Fibroblast of villous mesenchyme (primary cell): ENCODE results near the gene MYOM3. TPM values are rescaled to one million over a fixed set of nuclear protein-coding genes. Genes with fewer than 3 reads are reported as not detected.
"Not testable (repeated sequence)": the region's sequence is repeated elsewhere in the genome, so short reads cannot be mapped to it uniquely, and the experiment has no call there.

Experiments
- DNase-seq: peaks from one replicate; pipeline ENCODE4 v3.0.0-alpha.2; 2010; ENCODE audit warnings: low read depth
- H3K4me3 ChIP-seq: 2 replicates; pipeline ENCODE4 v1.5.1; 2011; ENCODE audit warnings: low read depth, mild to moderate bottlenecking, low read length
- CTCF ChIP-seq: IDR thresholded peaks from 2 replicates; pipeline ENCODE4 v1.5.1; 2012; ENCODE audit warnings: low read depth, mild to moderate bottlenecking, low read length; ENCODE audit not compliant: insufficient read depth
- total RNA-seq: library from RNA; depleted of rRNA; stranded (reverse); fragments of >200 nt; gene quantifications from 2 replicates; pipeline ENCODE4 v1.2.3, GENCODE V29; 2012

The MYOM3 gene
- total RNA-seq, 1 donor, result not detected

- no peak for TF ChIP-seq CTCF
- no peak for DNase-seq
- no peak overlapping the region for H3K4me3 ChIP-seq
Measured at GRCh38 chr1:24058671-24059455, 53.1 kb downstream of the MYOM3 start.

- no peak for DNase-seq
- TF ChIP-seq CTCF, result no peak
- no peak overlapping the region for H3K4me3 ChIP-seq
Measured at GRCh38 chr1:24057171-24057570, 54.8 kb downstream of the MYOM3 start.

GRCh38 chr1:24055681-24056080 lies 56.3 kb downstream of the MYOM3 start:
- TF ChIP-seq CTCF, result no peak
- H3K4me3 ChIP-seq, result no peak overlapping the region
- DNase-seq, result no peak

GRCh38 chr1:24052220-24052619 lies 59.7 kb downstream of the MYOM3 start:
- H3K4me3 ChIP-seq, result no peak overlapping the region
- DNase-seq, result no peak
- no peak for TF ChIP-seq CTCF

- DNase-seq, result peak; percentile 18
- TF ChIP-seq CTCF, result no peak
- no peak overlapping the region for H3K4me3 ChIP-seq
Measured at GRCh38 chr1:24051206-24051945, 60.6 kb downstream of the MYOM3 start.

GRCh38 chr1:24049733-24050132 lies 62.2 kb downstream of the MYOM3 start:
- DNase-seq, result no peak
- H3K4me3 ChIP-seq, result no peak overlapping the region
- TF ChIP-seq CTCF, result no peak

- not testable (repeated sequence) for DNase-seq, H3K4me3 ChIP-seq
Measured at GRCh38 chr1:24048894-24049293, 63.0 kb downstream of the MYOM3 start.
